ENCODE data around the gene ATRIP. TPM values are rescaled to one million over a fixed set of nuclear protein-coding genes. Genes with fewer than 3 reads are reported as not detected.

ATRIP gene
- total and polyA plus RNA-seq, 2 of the 4 experiments (the other 2 are of a cell fraction) = 6.8 to 10.8 TPM

DNA sequence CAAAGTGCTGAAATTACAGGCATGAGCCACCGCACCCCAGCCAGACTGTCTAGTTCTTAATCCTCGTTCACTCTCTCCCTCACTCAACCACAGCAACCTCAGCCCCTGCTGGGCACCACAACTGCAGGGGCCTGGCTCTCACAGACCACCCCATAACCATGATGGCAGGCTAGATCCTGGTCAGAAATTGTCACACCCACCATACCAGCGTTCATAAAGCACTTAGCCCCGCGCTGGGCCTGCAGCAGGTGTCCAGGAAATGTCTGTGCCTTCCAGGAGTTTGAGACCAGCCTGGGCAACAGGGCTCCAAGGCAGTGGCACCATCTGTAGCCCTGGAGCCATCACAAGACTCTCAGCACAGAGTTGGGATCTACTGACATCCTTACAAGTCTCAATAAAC lies 55.6 kb downstream of the ATRIP start:
- Histone ChIP-seq H3K9me3 (ENCODE audit: control insufficient read depth, insufficient read depth, low read length) (no peaks in the 10 kb centered on the region; the same call in 1 of the 2 replicates), H3K23ac (ENCODE audit: low read depth, low read length) (no peak overlapping the region), H3K27me3 (ENCODE audit: control insufficient read depth, insufficient read depth, low read length) (no peaks in the 10 kb centered on the region), H3K4me2 (ENCODE audit: low read depth, low read length) (no peak overlapping the region), H2AFZ (replicated peaks; ENCODE audit: low read length, poor library complexity) (no peak overlapping the region), H2BK20ac (ENCODE audit: low read depth, low read length) (no peak overlapping the region), H3K14ac (replicated peaks; ENCODE audit: low read depth, low read length) (no peak overlapping the region), H4K8ac (ENCODE audit: low read depth in 2 of 2, low read length in 2 of 2) (no peak overlapping the region), H4K5ac (ENCODE audit: low read depth, low read length) (no peak overlapping the region), H2BK15ac (ENCODE audit: low read depth, low read length) (no peak overlapping the region), H3K9me1 (ENCODE audit: insufficient read depth, low read length) (peaks cover 25% of the 10 kb centered on the region), H3K4me1 (ENCODE audit: control insufficient read depth, insufficient read depth, low read length) (peaks cover 14% of the 10 kb centered on the region), H2BK120ac (ENCODE audit: low read depth, low read length) (no peak overlapping the region), H4K20me1 (ENCODE audit: insufficient read depth, low read length) (no peaks in the 10 kb centered on the region; the same call in 1 of the 2 replicates), H3K79me1 (ENCODE audit: low read depth in 1 of 2, low read length in 2 of 2) (peaks cover 13 to 47% of the 10 kb centered on the region in 2 experiments; a peak in 3 of 4 replicates), H3K36me3 (ENCODE audit: control insufficient read depth, insufficient read depth, low read length) (peaks cover 13% of the 10 kb centered on the region), H3K4ac (ENCODE audit: low read depth, low read length) (no peak overlapping the region), H3K4me3 (ENCODE audit: insufficient read depth, low read depth, low read length) (no peak overlapping the region), H3K27ac (ENCODE audit: insufficient read depth, low read length) (no peak overlapping the region), H2AK5ac (ENCODE audit: low read depth, low read length) (no peak overlapping the region), H2BK5ac (ENCODE audit: low read depth, low read length, poor library complexity, severe bottlenecking) (no peak overlapping the region), H3K9ac (ENCODE audit: low read depth, low read length) (no peak overlapping the region), H3K56ac (ENCODE audit: extremely low read depth, insufficient read depth, low read length) (no peak overlapping the region), H2AK9ac (replicated peaks; ENCODE audit: low read depth, low read length, poor library complexity) (no peak overlapping the region), H3K18ac (ENCODE audit: low read depth, low read length) (no peak overlapping the region), H4K91ac (ENCODE audit: insufficient read depth, low read depth, low read length) (no peak overlapping the region)
- no TSS peak for BruUV-seq (replicated peaks)
- intact Hi-C loops (cut with micrococcal nuclease) (no loop called here), dilution Hi-C loops (cut with HindIII; ENCODE audit: low sequenced_read_pairs, unreplicated experiment) (no loop called here), in situ Hi-C loops (cut with MboI; ENCODE audit: low sequenced_read_pairs) (no loop called here)
- ATAC-seq (ENCODE audit: low read depth) (no peak), DNase-seq (no peak)
- WGBS, 2 experiments (ENCODE audit: extremely low coverage in 2 of 2, insufficient read length in 1 of 2) = 80% methylated on average over 1 of the region's 5 CpGs; no CpG with 5 or more reads in 1 of the 2 experiments
- ChIA-PET CTCF (no interaction called here), POLR2A (ENCODE audit: unreplicated experiment) (no interaction called here)
- no peak for TF ChIP-seq SMC3 (IDR thresholded peaks at IDR 0.05; ENCODE audit: low read depth, low read length)
- TF ChIP-seq, protein P1, sequence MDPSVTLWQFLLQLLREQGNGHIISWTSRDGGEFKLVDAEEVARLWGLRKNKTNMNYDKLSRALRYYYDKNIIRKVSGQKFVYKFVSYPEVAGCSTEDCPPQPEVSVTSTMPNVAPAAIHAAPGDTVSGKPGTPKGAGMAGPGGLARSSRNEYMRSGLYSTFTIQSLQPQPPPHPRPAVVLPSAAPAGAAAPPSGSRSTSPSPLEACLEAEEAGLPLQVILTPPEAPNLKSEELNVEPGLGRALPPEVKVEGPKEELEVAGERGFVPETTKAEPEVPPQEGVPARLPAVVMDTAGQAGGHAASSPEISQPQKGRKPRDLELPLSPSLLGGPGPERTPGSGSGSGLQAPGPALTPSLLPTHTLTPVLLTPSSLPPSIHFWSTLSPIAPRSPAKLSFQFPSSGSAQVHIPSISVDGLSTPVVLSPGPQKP (IDR thresholded peaks at IDR 0.05; ENCODE audit: borderline replicate concordance, low read depth, low read length) = no peak
- no peak for TF ChIP-seq NFE2L2 (IDR thresholded peaks at IDR 0.05; ENCODE audit: low read depth, low read length)
- TF ChIP-seq, protein P2, sequence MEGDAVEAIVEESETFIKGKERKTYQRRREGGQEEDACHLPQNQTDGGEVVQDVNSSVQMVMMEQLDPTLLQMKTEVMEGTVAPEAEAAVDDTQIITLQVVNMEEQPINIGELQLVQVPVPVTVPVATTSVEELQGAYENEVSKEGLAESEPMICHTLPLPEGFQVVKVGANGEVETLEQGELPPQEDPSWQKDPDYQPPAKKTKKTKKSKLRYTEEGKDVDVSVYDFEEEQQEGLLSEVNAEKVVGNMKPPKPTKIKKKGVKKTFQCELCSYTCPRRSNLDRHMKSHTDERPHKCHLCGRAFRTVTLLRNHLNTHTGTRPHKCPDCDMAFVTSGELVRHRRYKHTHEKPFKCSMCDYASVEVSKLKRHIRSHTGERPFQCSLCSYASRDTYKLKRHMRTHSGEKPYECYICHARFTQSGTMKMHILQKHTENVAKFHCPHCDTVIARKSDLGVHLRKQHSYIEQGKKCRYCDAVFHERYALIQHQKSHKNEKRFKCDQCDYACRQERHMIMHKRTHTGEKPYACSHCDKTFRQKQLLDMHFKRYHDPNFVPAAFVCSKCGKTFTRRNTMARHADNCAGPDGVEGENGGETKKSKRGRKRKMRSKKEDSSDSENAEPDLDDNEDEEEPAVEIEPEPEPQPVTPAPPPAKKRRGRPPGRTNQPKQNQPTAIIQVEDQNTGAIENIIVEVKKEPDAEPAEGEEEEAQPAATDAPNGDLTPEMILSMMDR (conservative IDR thresholded peaks at IDR 0.05; ENCODE audit: low read depth, low read length) = no peak
- TF ChIP-seq, protein P3, sequence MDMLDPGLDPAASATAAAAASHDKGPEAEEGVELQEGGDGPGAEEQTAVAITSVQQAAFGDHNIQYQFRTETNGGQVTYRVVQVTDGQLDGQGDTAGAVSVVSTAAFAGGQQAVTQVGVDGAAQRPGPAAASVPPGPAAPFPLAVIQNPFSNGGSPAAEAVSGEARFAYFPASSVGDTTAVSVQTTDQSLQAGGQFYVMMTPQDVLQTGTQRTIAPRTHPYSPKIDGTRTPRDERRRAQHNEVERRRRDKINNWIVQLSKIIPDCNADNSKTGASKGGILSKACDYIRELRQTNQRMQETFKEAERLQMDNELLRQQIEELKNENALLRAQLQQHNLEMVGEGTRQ (IDR thresholded peaks at IDR 0.05; ENCODE audit: low read depth, low read length) = no peak
- TF ChIP-seq FOS (IDR thresholded peaks at IDR 0.05; ENCODE audit: low read depth, low read length) = no peak
- no peak for TF ChIP-seq RCOR1 (IDR thresholded peaks at IDR 0.05; ENCODE audit: insufficient replicate concordance, low read length)
- TF ChIP-seq BHLHE40 (IDR thresholded peaks at IDR 0.05; ENCODE audit: low read depth, low read length) = no peak
- TF ChIP-seq POLR2A (IDR thresholded peaks at IDR 0.05; ENCODE audit: low read depth, low read length) = no peak
- TF ChIP-seq CEBPB (IDR thresholded peaks at IDR 0.05; ENCODE audit: low read depth, low read length) = no peak
- no peak for TF ChIP-seq MXI1 (IDR thresholded peaks at IDR 0.05; ENCODE audit: borderline replicate concordance, low read depth, low read length)
- TF ChIP-seq RFX5 (IDR thresholded peaks at IDR 0.05; ENCODE audit: low read depth, low read length) = no peak
- TF ChIP-seq CHD1 (IDR thresholded peaks at IDR 0.05; ENCODE audit: low read depth, low read length) = no peak

Data from IMR-90 (cell line).